HuH-7.5 (cell line): ENCODE data around the gene C21orf91.
A peak's percentile ranks its signal among the peaks of the same experiment; 100 is the strongest.

Experiments used
- DNase-seq: peaks from one replicate; pipeline ENCODE4 v3.0.0; 2011; ENCODE audit warnings: low spot score

C21orf91 gene

DNA sequence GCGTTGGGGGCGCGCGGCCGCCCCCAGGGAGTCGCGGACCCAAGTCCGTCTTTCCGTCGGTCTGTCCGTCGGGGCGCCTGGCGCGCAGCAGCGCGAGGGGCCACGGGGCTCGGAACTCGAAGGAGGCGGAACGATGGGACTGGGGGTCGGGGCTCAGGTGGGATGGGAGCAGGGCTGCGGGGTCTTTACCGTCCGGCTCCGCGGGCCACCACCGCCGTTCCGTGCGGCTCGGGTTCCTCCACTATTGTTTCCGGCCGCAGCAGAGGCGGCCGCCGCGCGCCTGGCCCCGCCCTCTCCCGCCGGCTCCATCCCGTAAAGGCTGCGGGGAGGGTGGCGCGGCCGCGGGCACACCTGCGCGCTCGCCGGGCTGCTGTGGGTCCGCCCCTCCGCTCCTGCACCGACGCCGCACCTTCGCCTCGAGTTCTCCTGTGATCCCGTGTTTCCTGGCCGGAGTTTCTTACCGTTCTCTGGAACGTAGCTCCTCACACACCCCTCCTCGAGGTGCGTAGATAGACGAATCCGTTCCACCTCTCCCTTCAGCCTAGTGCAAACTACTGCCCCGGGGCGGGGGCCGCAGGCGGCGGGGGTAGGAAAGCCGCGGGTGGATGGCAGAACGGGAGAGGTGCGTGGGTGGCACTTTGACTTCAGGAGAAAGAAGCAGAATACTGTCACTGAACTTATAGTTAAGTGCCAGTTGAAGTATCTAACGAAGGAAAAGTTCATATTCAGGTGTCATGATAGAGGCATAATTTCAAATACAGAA lies at the start of gene C21orf91:
Gene C21orf91, minus strand, starts transcription at position 243 of the 763 bp plus-strand sequence. CDS start 1,038 bp downstream, outside the sequence.
- peak; percentile 72 for DNase-seq

DNA sequence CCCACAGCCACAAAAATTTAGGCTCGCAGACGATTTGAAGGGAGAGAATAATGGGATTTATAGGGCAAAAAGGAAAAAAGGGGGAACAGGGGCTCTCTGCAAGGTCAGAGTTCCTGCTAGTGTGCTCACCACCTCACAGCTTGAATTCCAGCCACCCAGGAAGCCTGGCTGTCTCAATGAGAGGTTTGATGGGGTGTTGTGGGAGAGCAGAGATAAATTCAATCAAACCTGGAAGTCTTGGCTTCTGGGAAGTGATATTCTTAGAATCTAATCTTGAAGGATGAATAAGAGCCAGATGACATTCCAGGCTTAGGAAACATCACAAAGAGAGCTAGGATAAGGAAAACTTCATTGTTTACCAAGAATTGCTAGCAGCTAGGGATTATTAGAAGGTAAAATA lies 47.4 kb upstream of the C21orf91 start:
- DNase-seq = no peak

DNA sequence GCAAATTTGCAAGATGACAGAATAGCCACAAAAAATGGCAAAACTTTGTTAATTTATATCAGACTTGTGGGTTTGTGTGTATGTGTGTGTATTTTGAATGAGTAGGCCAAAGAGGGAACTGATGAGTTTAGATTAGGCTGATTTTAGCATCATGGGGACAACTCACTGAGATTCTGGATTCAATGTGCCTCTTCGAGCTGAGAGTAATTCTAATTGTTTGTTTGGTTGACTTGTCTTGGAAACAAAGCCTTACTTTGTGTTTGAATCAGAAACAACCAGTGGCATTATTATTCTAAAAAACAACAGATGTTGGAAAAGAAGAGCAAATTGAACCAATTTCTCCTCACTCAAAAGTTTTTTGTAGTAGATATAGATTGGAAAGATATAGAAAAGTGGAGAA lies 40.5 kb upstream of the C21orf91 start:
- no peak for DNase-seq

DNA sequence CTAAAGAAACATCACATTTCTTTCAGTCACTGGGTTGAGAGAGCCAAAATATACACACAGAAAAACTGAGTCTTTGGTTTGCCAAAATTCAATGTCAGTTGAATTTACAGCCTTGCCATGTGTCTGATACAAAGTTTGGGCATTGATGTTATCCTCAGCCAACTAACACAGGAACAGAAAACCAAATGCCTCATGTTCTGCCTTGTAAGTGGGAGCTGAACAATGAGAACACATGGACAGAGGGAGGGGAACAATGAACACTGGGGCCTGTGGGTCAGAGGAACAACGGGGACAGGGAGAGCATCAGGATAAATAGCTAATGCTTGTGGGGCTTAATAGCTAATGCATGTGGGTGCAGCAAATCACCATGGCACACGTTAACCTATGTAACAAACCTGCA lies 39.6 kb upstream of the C21orf91 start:
- DNase-seq = no peak

GRCh38 chr21:17854745-17855144 lies 35.6 kb upstream of the C21orf91 start:
- no peak for DNase-seq

DNA sequence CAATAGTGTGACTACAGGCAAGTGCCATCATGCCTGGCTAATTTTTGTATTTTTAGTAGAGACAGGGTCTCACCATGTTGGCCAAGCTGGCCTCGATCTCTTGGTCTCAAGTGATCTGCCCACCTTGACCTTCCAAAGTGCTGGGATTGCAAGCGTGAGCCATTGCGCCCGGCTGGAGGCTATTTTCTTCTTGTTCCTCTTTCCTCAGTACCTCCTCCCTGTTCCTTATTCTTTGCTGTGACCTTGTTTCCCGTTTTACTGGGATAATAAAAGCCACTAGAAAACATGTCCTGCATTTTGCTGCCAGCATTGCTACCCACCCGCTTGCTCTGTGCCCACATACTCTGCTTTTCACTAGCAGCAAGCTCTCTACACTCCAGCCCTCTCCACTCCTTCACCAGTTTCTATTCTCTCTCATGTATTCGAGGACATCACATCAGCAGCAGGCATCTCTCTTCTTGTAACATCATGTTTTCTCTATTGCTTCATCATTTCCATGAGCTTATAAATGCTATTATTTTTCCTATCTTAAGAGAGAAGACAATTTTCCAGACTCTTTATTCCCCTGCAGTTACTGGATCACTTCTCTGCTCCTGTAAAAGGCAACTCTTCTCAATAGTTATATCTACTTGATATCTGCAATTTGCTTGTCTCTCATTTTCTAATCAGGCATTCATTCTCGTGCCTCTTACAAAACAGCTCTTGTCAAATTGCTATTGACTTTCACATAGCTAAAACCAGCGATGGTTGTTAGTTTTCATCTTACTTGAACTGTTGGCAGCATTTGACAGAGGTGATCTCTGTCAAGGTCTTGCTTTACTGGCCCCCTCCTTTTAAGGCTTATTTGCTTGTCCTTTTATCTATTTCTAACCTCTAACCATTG lies 34.5 kb upstream of the C21orf91 start:
- DNase-seq = no peak

GRCh38 chr21:17848228-17848627 lies 29.1 kb upstream of the C21orf91 start:
- DNase-seq = no peak

DNA sequence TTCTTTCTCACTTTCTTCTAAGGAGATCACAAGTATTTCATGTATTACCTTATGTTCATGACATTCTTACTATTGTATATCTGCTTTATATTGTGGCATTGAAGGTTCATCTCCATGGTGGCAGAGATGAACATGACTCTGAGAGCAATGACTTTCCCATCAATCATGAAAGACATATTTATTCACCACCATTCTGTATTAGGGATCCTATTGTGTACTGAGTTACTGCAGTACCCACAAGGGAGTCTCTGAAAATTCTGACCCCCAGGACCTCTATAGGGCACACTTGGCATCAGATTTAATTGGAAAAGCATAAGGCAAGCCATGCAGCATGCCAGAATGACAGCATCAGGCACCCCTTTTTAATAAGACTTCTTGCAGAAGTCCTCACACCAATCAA lies 21.9 kb upstream of the C21orf91 start:
- DNase-seq = no peak

GRCh38 chr21:17834639-17835354 lies 15.6 kb upstream of the C21orf91 start:
- DNase-seq = no peak

- no peak for DNase-seq
These were observed 10.3 kb upstream of the C21orf91 start for GRCh38 chr21:17829472-17829871.

DNA sequence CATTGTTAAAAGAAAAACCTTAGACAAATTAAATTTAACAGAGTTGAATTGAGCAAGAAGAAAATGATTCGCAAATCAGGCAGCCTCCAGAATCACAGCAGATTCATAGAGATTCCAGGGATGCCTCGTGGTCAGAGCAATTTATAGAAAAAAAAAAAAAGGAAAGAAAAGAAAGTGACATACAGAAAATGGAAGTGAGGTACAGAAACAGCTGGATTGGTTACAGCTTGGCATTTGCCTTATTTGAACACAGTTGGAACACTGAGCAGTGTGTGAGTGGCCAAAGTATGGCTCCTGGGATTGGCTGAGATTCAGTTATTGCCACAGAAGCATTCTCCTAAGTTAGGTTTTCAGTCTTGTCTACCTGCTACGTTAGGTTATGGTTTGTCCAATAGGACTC lies 9.1 kb upstream of the C21orf91 start:
- no peak for DNase-seq

DNA sequence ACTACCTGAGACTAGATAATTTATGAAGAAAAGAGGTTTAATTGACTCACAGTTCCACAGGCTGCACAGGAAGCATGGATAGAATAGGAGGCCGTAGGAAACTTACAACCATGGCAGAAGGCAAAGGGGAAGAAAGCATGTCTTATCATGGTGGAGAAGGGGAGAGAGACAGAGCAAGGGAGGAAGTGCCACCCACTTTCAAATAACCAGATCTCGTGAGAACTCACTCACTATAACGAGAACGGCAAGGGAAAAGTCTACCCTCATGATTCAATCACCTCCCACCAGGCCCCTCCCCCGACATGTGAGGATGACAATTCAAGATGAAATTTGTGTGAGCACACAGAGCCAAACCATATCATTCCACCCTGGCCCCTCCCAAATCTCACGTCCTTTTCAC lies 4.7 kb upstream of the C21orf91 start:
- no peak for DNase-seq

- no peak for DNase-seq
These were observed 2.0 kb upstream of the C21orf91 start for GRCh38 chr21:17821121-17821520.

- DNase-seq = no peak
These were observed 697 bp upstream of the C21orf91 start for GRCh38 chr21:17819877-17820229.

GRCh38 chr21:17818186-17819113 lies 706 bp downstream of the C21orf91 start:
- DNase-seq = peak; percentile 13

DNA sequence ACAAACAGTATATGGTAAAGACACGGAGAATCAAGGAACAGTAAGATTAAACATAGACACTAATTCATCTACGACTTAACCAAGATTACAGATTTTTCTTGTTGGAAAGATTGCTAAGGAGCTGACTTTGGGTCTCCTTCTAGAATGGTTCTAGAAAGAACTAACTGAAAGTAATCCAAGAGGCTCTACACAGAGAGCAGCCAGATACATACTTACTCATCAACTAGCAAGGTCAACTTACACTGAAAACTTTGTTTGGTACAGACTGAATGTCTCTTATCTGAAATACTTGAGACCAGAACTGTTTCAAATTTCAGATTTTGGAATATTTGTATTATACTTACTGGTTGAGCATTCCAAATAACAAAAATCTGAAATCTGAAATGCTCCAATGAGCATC lies 5.8 kb downstream of the C21orf91 start:
- DNase-seq = no peak

DNA sequence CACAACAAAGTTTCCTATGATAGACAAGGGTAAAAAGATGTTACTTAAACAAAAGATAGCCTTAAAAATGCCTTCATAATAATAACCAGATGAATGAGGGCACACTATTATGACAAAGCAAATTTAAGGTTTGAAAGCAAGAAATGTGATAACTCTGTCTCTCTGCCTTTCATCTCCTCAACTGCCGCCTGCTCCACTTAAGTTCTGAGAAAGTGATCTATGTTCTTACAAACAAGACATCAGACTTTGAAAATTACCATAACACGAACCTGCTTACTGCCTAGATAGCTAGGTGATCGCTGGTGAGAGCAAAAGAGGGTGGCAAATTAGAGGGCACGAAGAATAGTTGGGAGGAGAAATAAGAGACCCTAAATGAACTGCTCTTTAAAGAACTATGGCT lies 13.2 kb downstream of the C21orf91 start:
- DNase-seq = no peak

DNA sequence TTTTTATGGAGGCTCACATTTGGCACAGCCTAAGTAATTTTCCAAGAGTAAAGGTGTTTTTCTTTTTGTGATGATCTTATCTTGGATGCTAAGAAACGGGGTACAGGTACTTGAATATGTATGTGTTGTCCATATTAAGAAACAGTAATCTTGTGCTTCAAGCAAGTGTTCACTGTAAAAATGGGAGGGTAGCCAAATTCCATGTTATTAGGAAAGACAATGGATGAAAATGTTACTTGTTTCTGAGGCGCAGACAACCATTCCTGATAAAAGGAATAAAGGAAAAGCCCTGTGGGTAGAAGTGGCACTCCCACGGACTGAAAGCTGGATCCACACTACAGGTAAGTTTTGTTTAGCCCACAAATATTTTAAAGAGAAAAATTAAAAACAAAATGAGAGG lies 15.6 kb downstream of the C21orf91 start:
- no peak for DNase-seq

DNA sequence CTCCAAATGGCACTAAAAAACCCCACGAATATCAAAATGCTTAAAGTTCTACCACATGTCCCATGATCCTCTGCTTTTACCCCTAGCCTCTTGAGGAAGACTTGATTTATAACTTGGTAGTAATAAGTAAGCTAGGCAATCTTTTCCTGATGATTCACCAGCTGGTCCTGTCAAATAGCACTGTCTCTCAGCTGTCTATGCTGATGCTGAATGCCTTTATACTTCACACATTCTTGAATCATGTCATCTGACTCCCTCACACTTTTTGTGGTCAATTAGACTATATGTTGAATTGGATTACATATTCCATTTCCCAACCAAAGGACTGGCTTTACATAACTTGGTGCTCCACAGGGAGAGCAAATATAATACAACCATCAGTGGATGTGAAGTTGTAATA lies 16.6 kb downstream of the C21orf91 start:
- DNase-seq = no peak

DNA sequence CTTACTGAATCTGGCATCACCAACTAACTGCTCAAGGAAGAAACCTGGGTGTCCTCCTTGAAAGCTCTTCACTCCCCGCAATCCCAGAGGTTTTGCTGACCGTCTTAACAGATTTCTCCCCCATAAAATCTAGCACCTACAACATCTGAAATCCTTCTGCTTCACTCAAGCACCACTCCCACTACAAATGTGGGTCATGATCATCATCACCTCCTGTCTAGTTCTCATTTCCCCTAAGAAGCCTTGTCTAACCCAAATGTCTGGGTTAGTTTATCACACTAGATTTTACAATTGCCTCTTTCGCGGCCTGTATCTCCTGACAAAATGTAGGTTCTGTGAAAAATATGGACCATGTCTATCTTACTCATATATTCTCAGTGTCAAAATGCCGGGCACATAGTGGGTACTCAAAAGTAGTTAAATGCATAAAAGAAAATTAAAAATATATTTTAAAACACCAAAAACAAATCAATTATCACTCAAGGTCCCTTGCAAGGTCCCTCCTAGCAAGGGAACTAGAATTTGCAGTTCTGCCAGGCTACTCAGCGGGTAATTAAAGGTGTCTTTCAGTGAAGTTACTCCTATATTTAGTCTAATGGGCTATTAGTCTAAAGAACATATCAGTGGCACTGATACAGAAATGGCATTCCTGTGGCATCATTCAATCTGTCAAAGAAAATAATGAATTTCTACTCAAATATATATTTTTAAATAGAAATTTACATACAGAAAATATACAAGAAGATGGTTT lies 19.6 kb downstream of the C21orf91 start:
- no peak for DNase-seq

- DNase-seq = no peak
These were observed 20.4 kb downstream of the C21orf91 start for GRCh38 chr21:17798796-17799195.
